HL-60/S4 (cell line): Measurements from ENCODE around the gene CFAP119.

Experiments used
- in situ Hi-C: fragments of 300-500 bp; cut with MboI; formaldehyde crosslinking; loops from 2 replicates; pipeline ENCODE4 v1.14.3; 2022; ENCODE audit warnings: low sequenced_read_pairs

CFAP119 gene

DNA sequence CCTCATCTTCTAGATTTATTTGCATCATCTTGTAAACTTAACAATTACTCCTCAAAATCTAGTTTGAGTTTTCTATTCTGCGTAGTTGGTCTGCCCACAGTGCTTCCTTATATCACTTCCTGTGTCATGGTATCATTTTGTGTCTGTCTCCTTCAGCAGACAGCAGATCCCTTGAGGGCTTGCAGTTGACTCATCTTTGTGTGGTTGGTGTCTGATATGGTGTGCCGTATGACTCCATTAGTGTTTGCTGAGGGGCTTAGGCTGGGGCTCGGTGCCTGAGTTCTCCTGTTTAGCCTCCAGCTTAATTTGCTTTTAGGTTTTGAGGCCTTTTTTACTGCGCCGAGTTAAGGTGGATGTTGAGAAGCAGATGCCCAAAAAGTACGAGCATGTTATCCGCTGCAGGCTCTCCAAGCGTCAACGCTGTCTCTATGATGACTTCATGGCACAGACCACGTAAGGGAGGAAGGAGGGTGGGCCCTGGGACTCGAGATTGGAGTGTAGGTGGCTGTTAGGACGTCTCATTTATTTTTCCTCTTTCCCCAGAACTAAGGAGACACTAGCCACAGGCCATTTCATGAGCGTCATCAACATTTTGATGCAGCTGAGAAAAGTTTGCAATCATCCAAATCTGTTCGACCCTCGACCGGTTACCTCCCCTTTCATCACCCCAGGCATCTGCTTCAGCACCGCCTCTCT is 46.0 kb downstream of the CFAP119 start:
- in situ Hi-C loops: no loop called here

DNA sequence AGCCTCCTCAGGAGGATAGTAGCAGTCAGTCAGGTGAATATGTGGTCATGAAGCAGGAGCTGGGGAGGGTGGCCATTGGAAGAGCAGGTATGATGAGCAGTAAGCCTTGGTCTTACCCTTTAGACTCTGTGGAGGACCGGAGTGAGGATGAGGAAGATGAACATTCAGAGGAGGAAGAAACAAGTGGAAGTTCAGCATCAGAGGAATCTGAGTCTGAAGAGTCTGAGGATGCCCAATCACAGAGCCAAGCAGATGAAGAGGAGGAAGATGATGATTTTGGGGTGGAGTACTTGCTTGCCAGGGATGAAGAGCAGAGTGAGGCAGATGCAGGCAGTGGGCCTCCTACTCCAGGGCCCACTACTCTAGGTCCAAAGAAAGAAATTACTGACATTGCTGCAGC is 50.1 kb downstream of the CFAP119 start:
- in situ Hi-C loops: no loop called here

DNA sequence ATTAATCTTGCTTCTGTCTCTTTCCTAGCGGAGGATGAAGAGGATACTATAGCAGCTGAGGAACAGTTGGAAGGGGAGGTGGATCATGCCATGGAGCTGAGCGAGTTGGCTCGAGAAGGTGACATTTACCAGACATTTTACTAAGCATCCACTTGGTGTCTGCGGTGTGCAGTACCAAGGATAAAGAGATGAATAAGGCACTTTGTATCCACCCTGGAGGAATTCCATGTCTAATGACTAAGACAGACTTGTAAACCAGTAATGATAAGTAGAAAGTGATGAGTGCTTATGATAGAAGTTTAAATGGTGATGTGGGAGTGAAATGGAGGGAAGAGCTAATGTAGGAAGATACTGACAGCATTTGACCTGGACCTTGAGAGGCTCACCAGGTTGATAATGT is 50.9 kb downstream of the CFAP119 start:
- in situ Hi-C loops: no loop called here
